IMR-90 (cell line): ENCODE measurements around the gene LSM12. TPM values are rescaled to one million over a fixed set of nuclear protein-coding genes. Genes with fewer than 3 reads are reported as not detected.

ENCODE experiments used
- ATAC-seq: fragments of 200-7000 bp; cut with Tn5 transposase; 2 replicates; pipeline ENCODE4 v1.9.1; 2020; ENCODE audit warnings: low read depth, mild to moderate bottlenecking, moderate library complexity
- BruUV-seq: library from RNA; stranded (reverse); fragments of 400-500 nt; replicated peaks from 2 replicates; lab custom pipeline; 2021; lab: Mats Ljungman, UMichigan
- CTCF ChIA-PET: fragments of 300-600 bp; formaldehyde crosslinking; extraction: SDS; loops from one replicate; lab custom pipeline; 2021; ENCODE audit warnings: antibody characterized with exemption; lab: Yijun Ruan, JAX
- POLR2A ChIA-PET: fragments of 300-600 bp; sonication (Branson Sonifier 250); formaldehyde crosslinking; loops from one replicate; lab custom pipeline; 2022; ENCODE audit warnings: antibody characterized with exemption; ENCODE audit not compliant: unreplicated experiment; lab: Charles Lee
- DNase-seq: peaks from one replicate; pipeline ENCODE4 v3.0.0; 2013
- H2AFZ ChIP-seq: replicated peaks from 2 replicates; pipeline ENCODE3; 2013; ENCODE audit warnings: low read length, mild to moderate bottlenecking; ENCODE audit not compliant: poor library complexity
- H2AK5ac ChIP-seq: 2 replicates; pipeline ENCODE4 v1.6.1; 2013; ENCODE audit warnings: low read depth, low read length, inconsistent platforms
- H2AK9ac ChIP-seq: replicated peaks from 2 replicates; pipeline ENCODE3; 2013; ENCODE audit warnings: mild to moderate bottlenecking, low read depth, low read length, moderate library complexity; ENCODE audit not compliant: poor library complexity
- H2BK120ac ChIP-seq: 2 replicates; pipeline ENCODE4 v1.6.1; 2013; ENCODE audit warnings: low read depth, low read length, inconsistent platforms
- H2BK15ac ChIP-seq: 3 replicates; pipeline ENCODE4 v1.6.1; 2013; ENCODE audit warnings: low read depth, low read length, inconsistent platforms
- H2BK20ac ChIP-seq: 2 replicates; pipeline ENCODE4 v1.6.1; 2013; ENCODE audit warnings: low read depth, mild to moderate bottlenecking, inconsistent platforms, low read length, moderate library complexity
- H2BK5ac ChIP-seq: 2 replicates; pipeline ENCODE4 v1.6.1; 2013; ENCODE audit warnings: mild to moderate bottlenecking, low read depth, low read length, inconsistent platforms; ENCODE audit not compliant: poor library complexity, severe bottlenecking
- H3K14ac ChIP-seq: replicated peaks from 2 replicates; pipeline ENCODE4 v1.6.1; 2013; ENCODE audit warnings: low read depth, low read length, inconsistent platforms
- H3K18ac ChIP-seq: 2 replicates; pipeline ENCODE4 v1.6.1; 2013; ENCODE audit warnings: low read depth, low read length, control low read depth
- H3K23ac ChIP-seq: 2 replicates; pipeline ENCODE4 v1.6.1; 2013; ENCODE audit warnings: low read depth, low read length, inconsistent platforms
- H3K27ac ChIP-seq: 2 replicates; pipeline ENCODE4 v1.5.1; 2013; ENCODE audit warnings: mild to moderate bottlenecking, control low read depth, low read length; ENCODE audit not compliant: insufficient read depth
- H3K27me3 ChIP-seq: 2 replicates; pipeline ENCODE4 v1.6.1; 2013; ENCODE audit warnings: low read length; ENCODE audit not compliant: control insufficient read depth, insufficient read depth
- H3K36me3 ChIP-seq: 2 replicates; pipeline ENCODE4 v1.6.1; 2013; ENCODE audit warnings: low read length, mixed read lengths; ENCODE audit not compliant: control insufficient read depth, insufficient read depth
- H3K4ac ChIP-seq: 2 replicates; pipeline ENCODE4 v1.6.1; 2013; ENCODE audit warnings: low read depth, low read length, inconsistent platforms
- H3K4me1 ChIP-seq: 2 replicates; pipeline ENCODE4 v1.6.1; 2013; ENCODE audit warnings: low read length, mixed read lengths; ENCODE audit not compliant: control insufficient read depth, insufficient read depth
- H3K4me2 ChIP-seq: 2 replicates; pipeline ENCODE4 v1.6.1; 2013; ENCODE audit warnings: low read depth, mild to moderate bottlenecking, control low read depth, low read length, moderate library complexity
- H3K4me3 ChIP-seq: 2 replicates; pipeline ENCODE4 v1.5.1; 2013; ENCODE audit warnings: low read depth, mild to moderate bottlenecking, control low read depth, low read length, moderate library complexity; ENCODE audit not compliant: insufficient read depth
- H3K56ac ChIP-seq: 2 replicates; pipeline ENCODE4 v1.6.1; 2013; ENCODE audit warnings: low read length, inconsistent platforms; ENCODE audit not compliant: insufficient read depth; ENCODE audit errors: extremely low read depth
- H3K79me1 ChIP-seq, 2 experiments: 2 replicates each; pipeline ENCODE4 v1.6.1; 2013; ENCODE audit warnings: low read length in 2 of 2, inconsistent platforms in 1 of 2, low read depth in 1 of 2
- H3K9ac ChIP-seq: 2 replicates; pipeline ENCODE4 v1.6.1; 2013; ENCODE audit warnings: low read depth, low read length, control low read depth
- H3K9me1 ChIP-seq: 2 replicates; pipeline ENCODE4 v1.6.1; 2013; ENCODE audit warnings: low read length, inconsistent platforms; ENCODE audit not compliant: insufficient read depth
- H3K9me3 ChIP-seq: 2 replicates; pipeline ENCODE4 v1.6.1; 2013; ENCODE audit warnings: low read length; ENCODE audit not compliant: control insufficient read depth, insufficient read depth
- H4K20me1 ChIP-seq: 2 replicates; pipeline ENCODE4 v1.6.1; 2013; ENCODE audit warnings: low read length, inconsistent platforms; ENCODE audit not compliant: insufficient read depth
- H4K5ac ChIP-seq: 2 replicates; pipeline ENCODE4 v1.6.1; 2013; ENCODE audit warnings: mild to moderate bottlenecking, low read depth, low read length, control low read depth
- H4K8ac ChIP-seq, 2 experiments: 2 replicates each; pipeline ENCODE4 v1.6.1; 2013; ENCODE audit warnings: low read depth in 2 of 2, low read length in 2 of 2, control low read depth in 1 of 2, inconsistent platforms in 1 of 2
- H4K91ac ChIP-seq: 2 replicates; pipeline ENCODE4 v1.6.1; 2013; ENCODE audit warnings: low read depth, low read length, inconsistent platforms; ENCODE audit not compliant: insufficient read depth
- BHLHE40 ChIP-seq: fragments of 150-350 bp; IDR thresholded peaks from 2 replicates; pipeline ENCODE4 v1.6.1; 2016; ENCODE audit warnings: mild to moderate bottlenecking, low read depth, low read length
- CEBPB ChIP-seq: IDR thresholded peaks from 2 replicates; pipeline ENCODE4 v1.6.1; 2012; ENCODE audit warnings: low read depth, low read length, improper control_type of control experiment
- CHD1 ChIP-seq: IDR thresholded peaks from 2 replicates; pipeline ENCODE4 v1.6.1; 2012; ENCODE audit warnings: low read depth, low read length, improper control_type of control experiment
- MAZ ChIP-seq: IDR thresholded peaks from 2 replicates; pipeline ENCODE4 v1.6.1; 2012; ENCODE audit warnings: low read depth, mild to moderate bottlenecking, low read length, improper control_type of control experiment, moderate library complexity, borderline replicate concordance
- NFE2L2 ChIP-seq: fragments of 150-350 bp; IDR thresholded peaks from 2 replicates; pipeline ENCODE4 v1.6.1; 2016; ENCODE audit warnings: low read depth, mild to moderate bottlenecking, low read length
- POLR2A ChIP-seq: IDR thresholded peaks from 2 replicates; pipeline ENCODE4 v1.6.1; 2012; ENCODE audit warnings: mild to moderate bottlenecking, low read depth, low read length
- RCOR1 ChIP-seq: IDR thresholded peaks from 2 replicates; pipeline ENCODE4 v1.6.1; 2012; ENCODE audit warnings: mild to moderate bottlenecking, low read length, improper control_type of control experiment; ENCODE audit not compliant: insufficient replicate concordance
- RFX5 ChIP-seq: IDR thresholded peaks from 2 replicates; pipeline ENCODE4 v1.8.0; 2012; ENCODE audit warnings: low read depth, mild to moderate bottlenecking, low read length, moderate library complexity
- WGBS, 2 experiments: methylation state at CpG; one replicate each; pipeline versions ENCODE4 v1.1.5 to v1.1.7; 2013; ENCODE audit warnings: missing lambda C conversion rate in 2 of 2; ENCODE audit not compliant: insufficient read length in 1 of 2; ENCODE audit errors: extremely low coverage in 2 of 2; 5-methylcytosine and 5-hydroxymethylcytosine counted together
- dilution Hi-C: fragments of 300-500 bp; cut with HindIII; formaldehyde crosslinking; loops from one replicate; pipeline ENCODE4 v1.14.3; 2018; ENCODE audit warnings: low sequenced_read_pairs; ENCODE audit not compliant: unreplicated experiment
- in situ Hi-C: fragments of 300-500 bp; cut with MboI; formaldehyde crosslinking; loops from 3 replicates; pipeline ENCODE4 v1.14.3; 2019; ENCODE audit warnings: low sequenced_read_pairs, inconsistent platforms, mixed read lengths
- intact Hi-C: fragments of 100-400 bp; cut with micrococcal nuclease; formaldehyde crosslinking; loops from 2 replicates; pipeline ENCODE4 v1.10.0; 2022
- polyA plus RNA-seq, 3 experiments: library from polyadenylated mRNA; depleted of rRNA; stranded (reverse); fragments of >200 nt; gene quantifications; 2 replicates each; pipeline ENCODE4 v1.2.3, GENCODE V29; 2012; ENCODE audit warnings: low replicate concordance in 1 of 3
- total RNA-seq: library from RNA; depleted of rRNA; stranded (reverse); fragments of >200 nt; gene quantifications from 2 replicates; pipeline ENCODE4 v1.2.3, GENCODE V29; 2012
- TF ChIP-seq, protein P1 (sequence below): conservative IDR thresholded peaks from 2 replicates; pipeline ENCODE4 v1.5.1; 2012; ENCODE audit warnings: mild to moderate bottlenecking, low read depth, low read length, improper control_type of control experiment
- TF ChIP-seq, protein P2 (sequence below): fragments of 150-350 bp; IDR thresholded peaks from 2 replicates; pipeline ENCODE4 v1.6.1; 2016; ENCODE audit warnings: low read depth, mild to moderate bottlenecking, low read length, moderate library complexity, borderline replicate concordance

Gene LSM12
- total and polyA plus RNA-seq, 2 of the 4 experiments (the other 2 are of a cell fraction): 38.0 to 41.0 TPM

DNA sequence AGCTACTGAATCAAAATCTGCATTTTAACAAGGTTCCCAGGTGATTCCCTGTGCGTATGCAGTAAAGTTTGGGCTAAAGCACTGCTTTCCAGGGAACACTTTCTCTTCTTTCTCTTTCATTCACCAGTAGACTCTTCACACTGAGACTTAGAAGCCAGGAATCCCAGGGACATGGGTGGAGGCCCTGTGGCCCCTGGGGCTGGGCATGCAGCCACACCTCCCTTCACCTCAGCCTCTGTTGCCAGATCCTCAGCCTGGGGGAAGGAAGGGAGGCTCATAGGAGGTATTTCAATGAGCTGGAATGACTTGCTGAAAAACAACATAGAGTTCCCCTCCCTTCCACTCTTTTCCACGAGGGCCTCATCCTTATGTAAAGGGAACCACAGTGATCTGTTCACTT lies 5.3 kb upstream of the LSM12 start:
- peak overlapping the region; percentile 15; the same call in 1 of the 2 replicates for H4K5ac ChIP-seq
- peak overlapping the region; percentile 90 for H2AK9ac ChIP-seq
- TF ChIP-seq POLR2A: no peak
- TF ChIP-seq NFE2L2: no peak
- TF ChIP-seq, protein P1, sequence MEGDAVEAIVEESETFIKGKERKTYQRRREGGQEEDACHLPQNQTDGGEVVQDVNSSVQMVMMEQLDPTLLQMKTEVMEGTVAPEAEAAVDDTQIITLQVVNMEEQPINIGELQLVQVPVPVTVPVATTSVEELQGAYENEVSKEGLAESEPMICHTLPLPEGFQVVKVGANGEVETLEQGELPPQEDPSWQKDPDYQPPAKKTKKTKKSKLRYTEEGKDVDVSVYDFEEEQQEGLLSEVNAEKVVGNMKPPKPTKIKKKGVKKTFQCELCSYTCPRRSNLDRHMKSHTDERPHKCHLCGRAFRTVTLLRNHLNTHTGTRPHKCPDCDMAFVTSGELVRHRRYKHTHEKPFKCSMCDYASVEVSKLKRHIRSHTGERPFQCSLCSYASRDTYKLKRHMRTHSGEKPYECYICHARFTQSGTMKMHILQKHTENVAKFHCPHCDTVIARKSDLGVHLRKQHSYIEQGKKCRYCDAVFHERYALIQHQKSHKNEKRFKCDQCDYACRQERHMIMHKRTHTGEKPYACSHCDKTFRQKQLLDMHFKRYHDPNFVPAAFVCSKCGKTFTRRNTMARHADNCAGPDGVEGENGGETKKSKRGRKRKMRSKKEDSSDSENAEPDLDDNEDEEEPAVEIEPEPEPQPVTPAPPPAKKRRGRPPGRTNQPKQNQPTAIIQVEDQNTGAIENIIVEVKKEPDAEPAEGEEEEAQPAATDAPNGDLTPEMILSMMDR: no peak
- TF ChIP-seq RFX5: no peak
- TF ChIP-seq, protein P2, sequence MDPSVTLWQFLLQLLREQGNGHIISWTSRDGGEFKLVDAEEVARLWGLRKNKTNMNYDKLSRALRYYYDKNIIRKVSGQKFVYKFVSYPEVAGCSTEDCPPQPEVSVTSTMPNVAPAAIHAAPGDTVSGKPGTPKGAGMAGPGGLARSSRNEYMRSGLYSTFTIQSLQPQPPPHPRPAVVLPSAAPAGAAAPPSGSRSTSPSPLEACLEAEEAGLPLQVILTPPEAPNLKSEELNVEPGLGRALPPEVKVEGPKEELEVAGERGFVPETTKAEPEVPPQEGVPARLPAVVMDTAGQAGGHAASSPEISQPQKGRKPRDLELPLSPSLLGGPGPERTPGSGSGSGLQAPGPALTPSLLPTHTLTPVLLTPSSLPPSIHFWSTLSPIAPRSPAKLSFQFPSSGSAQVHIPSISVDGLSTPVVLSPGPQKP: no peak
- TF ChIP-seq BHLHE40: no peak
- TF ChIP-seq CEBPB: no peak
- no peak for TF ChIP-seq CHD1
- no peak for TF ChIP-seq MAZ
- TF ChIP-seq RCOR1: no peak
- H3K4me2 ChIP-seq: peak overlapping the region; percentile 96
- peak overlapping the region; percentile 86 for H2AK5ac ChIP-seq
- H2BK15ac ChIP-seq: 0 out of 3 replicates have a peak overlapping the region, but pooled peaks have one; percentile 8
- peak overlapping the region; percentile 56 for H3K4me3 ChIP-seq
- BruUV-seq: no TSS peak
- H3K4me1 ChIP-seq: peaks cover 14% of the 10 kb centered on the region
- H3K9me3 ChIP-seq: no peaks in the 10 kb centered on the region
- H3K27me3 ChIP-seq: no peaks in the 10 kb centered on the region
- 0 out of 2 replicates have a peak overlapping the region, but pooled peaks have one; percentile 3 for H3K18ac ChIP-seq
- 0 out of 2 replicates have a peak, but pooled peaks cover 6% of the 10 kb centered on the region for H4K20me1 ChIP-seq
- H4K91ac ChIP-seq: peak overlapping the region; percentile 59
- H2AFZ ChIP-seq: peak overlapping the region; percentile 7
- POLR2A ChIA-PET: no interaction called here
- peak overlapping the region; percentile 47 for H3K23ac ChIP-seq
- peak overlapping the region; percentile 72 for H3K9ac ChIP-seq
- H3K4ac ChIP-seq: peak overlapping the region; percentile 92
- WGBS, 2 experiments: no CpG with 5 or more reads among the region's 2 CpGs
- DNase-seq: peak; percentile 14
- in situ Hi-C loops: no loop called here
- peak overlapping the region; percentile 24; the same call in 1 of the 2 replicates for H2BK20ac ChIP-seq
- H3K9me1 ChIP-seq: peaks cover 6% of the 10 kb centered on the region
- ATAC-seq: no peak
- H3K36me3 ChIP-seq: peaks cover 20% of the 10 kb centered on the region
- peak overlapping the region; percentile 32 for H3K56ac ChIP-seq
- H3K79me1 ChIP-seq: peaks cover 19 to 61% of the 10 kb centered on the region in 2 experiments; a peak in 3 of 4 replicates
- dilution Hi-C loops: no loop called here
- intact Hi-C loops: no loop called here
- H2BK120ac ChIP-seq: peak overlapping the region; percentile 27; the same call in 1 of the 2 replicates
- H4K8ac ChIP-seq: peak overlapping the region in 1 of 2 experiments; percentile 72; a peak in 3 of 4 replicates
- peak overlapping the region; percentile 77; the same call in 1 of the 2 replicates for H3K27ac ChIP-seq
- CTCF ChIA-PET: no interaction called here
- H2BK5ac ChIP-seq: peak overlapping the region; percentile 48
- peak overlapping the region; percentile 94 for H3K14ac ChIP-seq
